Neural progenitor cell (in vitro differentiated cells): ENCODE measurements around the gene C10orf105.

Source experiments
- EZH2 ChIP-seq: fragments of 200-600 bp; sonication (generic); IDR thresholded peaks from 2 replicates; pipeline ENCODE4 v1.6.1; 2017; ENCODE audit warnings: antibody characterized with exemption, mild to moderate bottlenecking, moderate library complexity
- EZH2phosphoT487 ChIP-seq: fragments of 200-600 bp; sonication (generic); IDR thresholded peaks from 2 replicates; pipeline ENCODE4 v1.6.1; 2017; ENCODE audit warnings: antibody characterized with exemption
- TF ChIP-seq, protein P1 (sequence below): fragments of 200-600 bp; sonication (generic); IDR thresholded peaks from 2 replicates; pipeline ENCODE4 v1.5.1; 2017; ENCODE audit warnings: antibody characterized with exemption, mild to moderate bottlenecking

- TF ChIP-seq, protein P1, sequence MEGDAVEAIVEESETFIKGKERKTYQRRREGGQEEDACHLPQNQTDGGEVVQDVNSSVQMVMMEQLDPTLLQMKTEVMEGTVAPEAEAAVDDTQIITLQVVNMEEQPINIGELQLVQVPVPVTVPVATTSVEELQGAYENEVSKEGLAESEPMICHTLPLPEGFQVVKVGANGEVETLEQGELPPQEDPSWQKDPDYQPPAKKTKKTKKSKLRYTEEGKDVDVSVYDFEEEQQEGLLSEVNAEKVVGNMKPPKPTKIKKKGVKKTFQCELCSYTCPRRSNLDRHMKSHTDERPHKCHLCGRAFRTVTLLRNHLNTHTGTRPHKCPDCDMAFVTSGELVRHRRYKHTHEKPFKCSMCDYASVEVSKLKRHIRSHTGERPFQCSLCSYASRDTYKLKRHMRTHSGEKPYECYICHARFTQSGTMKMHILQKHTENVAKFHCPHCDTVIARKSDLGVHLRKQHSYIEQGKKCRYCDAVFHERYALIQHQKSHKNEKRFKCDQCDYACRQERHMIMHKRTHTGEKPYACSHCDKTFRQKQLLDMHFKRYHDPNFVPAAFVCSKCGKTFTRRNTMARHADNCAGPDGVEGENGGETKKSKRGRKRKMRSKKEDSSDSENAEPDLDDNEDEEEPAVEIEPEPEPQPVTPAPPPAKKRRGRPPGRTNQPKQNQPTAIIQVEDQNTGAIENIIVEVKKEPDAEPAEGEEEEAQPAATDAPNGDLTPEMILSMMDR, result no peak
- TF ChIP-seq EZH2 (no peak), EZH2phosphoT487 (no peak)
Measured at GRCh38 chr10:71667387-71667752, 52.2 kb downstream of the C10orf105 start.
